Adrenal gland (tissue), 12 donors: ENCODE data around the gene JAZF1. TPM values are rescaled to one million over a fixed set of nuclear protein-coding genes. Genes with fewer than 3 reads are reported as not detected.

Source experiments
- DNase-seq, 7 donors: peaks; one replicate each; pipeline ENCODE4 v3.0.0-alpha.2; 2019 to 2020
- H3K27ac ChIP-seq, 5 donors: fragments of 200-600 bp; sonication (generic) in 4 of 5; 1 replicate in 3 of 5; 2 replicates in 2 of 5; pipeline versions ENCODE4 v1.5.1 to v1.8.0; 2016 to 2020; ENCODE audit warnings: mild to moderate bottlenecking in 1 of 5
- H3K27me3 ChIP-seq: fragments of 200-600 bp; 2 replicates; pipeline ENCODE4 v1.8.0; 2021
- H3K36me3 ChIP-seq, 2 donors: fragments of 200-600 bp; replicated peaks in 1 of 2; 1 replicate in 1 of 2; 2 replicates in 1 of 2; pipeline versions ENCODE4 v1.5.1 to v1.8.0; 2018 to 2022
- H3K4me1 ChIP-seq, 2 donors: fragments of 200-600 bp; replicated peaks in 1 of 2; 1 replicate in 1 of 2; 2 replicates in 1 of 2; pipeline versions ENCODE4 v1.5.1 to v1.8.0; 2018 to 2021
- H3K4me3 ChIP-seq, 4 donors: fragments of 200-600 bp; sonication (generic) in 3 of 4; one replicate each; pipeline ENCODE4 v1.5.1; 2016 to 2018
- H3K9me3 ChIP-seq, 3 donors: fragments of 200-600 bp; sonication (generic) in 1 of 3; replicated peaks in 1 of 3; 1 replicate in 2 of 3; 2 replicates in 1 of 3; pipeline versions ENCODE4 v1.5.1 to v1.8.0; 2016 to 2021
- CTCF ChIP-seq, 6 experiments: fragments of 450-650 bp in 4 of 6; fragments of 200-600 bp in 2 of 6; sonication (generic) in 1 of 6; IDR thresholded peaks; 1 replicate in 5 of 6; 2 replicates in 1 of 6; pipeline versions ENCODE4 v1.5.1 to v1.8.0; 2016 to 2021; ENCODE audit warnings: antibody characterized with exemption in 6 of 6, mild to moderate bottlenecking in 2 of 6, moderate library complexity in 1 of 6
- POLR2A ChIP-seq, 2 donors: fragments of 450-650 bp; IDR thresholded peaks; one replicate each; pipeline ENCODE4 v1.6.1; 2017; ENCODE audit warnings: antibody characterized with exemption in 2 of 2, mild to moderate bottlenecking in 2 of 2, moderate library complexity in 1 of 2
- WGBS, 4 donors: extraction: QIAGEN DNeasy Blood & Tissue Kit in 2 of 4; methylation state at CpG; one replicate each; pipeline versions ENCODE4 v1.1.5 to v1.1.7; 2013 to 2017; 5-methylcytosine and 5-hydroxymethylcytosine counted together
- intact Hi-C, 2 donors: fragments of 100-400 bp; cut with DNase I; formaldehyde crosslinking; loops; one replicate each; pipeline versions ENCODE4 v1.14.1 to v1.15.0; 2022 to 2023
- polyA plus RNA-seq, 3 donors: library from polyadenylated mRNA; stranded (reverse); fragments of 200-250 nt in 2 of 3; fragments of 350-450 nt in 1 of 3; fragmentation: Illumina TruSeq in 1 of 3; extraction: RNeasy Lipid Tissue Mini Kit (QIAGEN cat#74804) in 1 of 3; gene quantifications; one replicate each; pipeline ENCODE4 v1.2.3, GENCODE V29; 2013 to 2014
- total RNA-seq, 9 donors: library from RNA; depleted of rRNA in 4 of 9; stranded (reverse); fragments of >200 nt in 4 of 9; fragments of 120-200 nt in 1 of 9; fragmentation: NEBNext Ultra II Directional in 1 of 9; extraction: Animal tissue kit (Norgen Biotek cat#: 25700) in 1 of 9; gene quantifications; one replicate each; pipeline versions ENCODE4 v1.1.0 to v1.2.4, GENCODE V29; 2013 to 2023
- donor health status: healthy with polysubstance abuse.
- donor health status: Bipolar disorder and iron deficiency.
- donor health status: DM: yes; HTN: yes; CAD: no.
- donor health status: DM: no; HTN: no; CAD: no.
- donor health status: DM: no; HTN: no; CAD: no.
- donor health status: DM: yes; HTN: yes; CAD: no.

JAZF1 gene
- total and polyA plus RNA-seq, 12 donors, result 18.5 to 192 (median 96.3) TPM

DNA sequence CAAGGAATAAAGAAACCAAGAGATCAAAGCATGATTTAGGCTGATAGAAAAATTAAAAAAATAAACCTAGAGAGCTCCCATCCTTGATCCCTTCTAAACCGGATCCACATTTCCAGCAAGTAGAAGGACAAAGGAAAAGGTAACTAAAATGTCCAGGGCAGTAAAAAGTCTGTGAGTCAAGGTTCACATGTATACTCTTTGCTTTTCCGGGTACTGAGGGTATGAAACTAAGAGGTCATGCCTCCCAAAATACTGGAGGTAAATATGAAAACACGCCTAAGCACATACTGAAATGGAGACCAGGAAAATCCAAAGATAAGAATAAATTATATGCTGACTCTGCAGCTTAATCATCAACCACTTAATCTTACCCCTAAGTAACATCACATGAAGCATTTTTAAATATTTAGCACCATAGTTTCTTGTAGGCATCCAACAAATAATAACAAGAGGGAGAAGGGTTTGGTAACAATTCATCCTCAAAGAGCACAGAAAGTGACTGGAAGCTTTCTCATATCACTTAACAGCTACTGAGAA lies 35.4 kb downstream of the JAZF1 start:
- H3K4me1 ChIP-seq, result peaks cover 16% of the 10 kb centered on the region in 2 donors
- WGBS, 4 donors, result 67 to 69% (median 67%) methylated on average over 3 of the region's 3 CpGs
- no peaks in the 10 kb centered on the region for H3K9me3 ChIP-seq
- H3K4me3 ChIP-seq, result no peak overlapping the region
- H3K27me3 ChIP-seq, result no peaks in the 10 kb centered on the region
- no peak overlapping the region for H3K27ac ChIP-seq
- no peak for TF ChIP-seq POLR2A (IDR thresholded peaks at IDR 0.05)
- no peak for TF ChIP-seq CTCF (IDR thresholded peaks at IDR 0.05)
- no peak for DNase-seq
- intact Hi-C loops, result no loop called here
- no peaks in the 10 kb centered on the region for H3K36me3 ChIP-seq

DNA sequence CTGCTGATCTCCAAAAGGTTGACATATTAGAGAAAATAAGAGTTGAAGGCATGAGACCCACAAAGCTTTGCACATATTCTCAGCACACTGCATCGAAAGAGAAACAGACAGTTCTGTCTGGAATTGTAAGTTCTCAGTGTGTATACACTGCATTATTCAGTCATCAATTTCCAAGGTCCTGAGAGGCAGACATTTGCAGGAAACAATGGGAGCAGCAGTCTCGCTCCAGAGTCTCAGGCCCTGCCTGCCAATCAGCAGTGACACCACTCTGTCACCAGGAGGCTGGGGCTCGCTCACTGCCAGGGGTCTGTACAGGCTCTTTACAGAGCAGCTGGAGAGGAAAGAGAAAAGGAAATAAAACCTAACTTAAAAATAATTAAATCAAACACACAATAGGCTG lies 36.3 kb downstream of the JAZF1 start:
- Histone ChIP-seq H3K4me1 (peaks cover 18 to 21% of the 10 kb centered on the region in 2 donors), H3K9me3 (no peaks in the 10 kb centered on the region), H3K36me3 (no peaks in the 10 kb centered on the region), H3K27me3 (no peaks in the 10 kb centered on the region), H3K4me3 (no peak overlapping the region), H3K27ac (peak overlapping the region in 3 of 5 donors; percentile 22 to 56 (median 52))
- intact Hi-C loops, result no loop called here
- no peak for DNase-seq
- no peak for TF ChIP-seq POLR2A (IDR thresholded peaks at IDR 0.05)
- no peak for TF ChIP-seq CTCF (IDR thresholded peaks at IDR 0.05)
- WGBS, 4 donors, result 43 to 65% (median 51%) methylated on average over 3 of the region's 3 CpGs

DNA sequence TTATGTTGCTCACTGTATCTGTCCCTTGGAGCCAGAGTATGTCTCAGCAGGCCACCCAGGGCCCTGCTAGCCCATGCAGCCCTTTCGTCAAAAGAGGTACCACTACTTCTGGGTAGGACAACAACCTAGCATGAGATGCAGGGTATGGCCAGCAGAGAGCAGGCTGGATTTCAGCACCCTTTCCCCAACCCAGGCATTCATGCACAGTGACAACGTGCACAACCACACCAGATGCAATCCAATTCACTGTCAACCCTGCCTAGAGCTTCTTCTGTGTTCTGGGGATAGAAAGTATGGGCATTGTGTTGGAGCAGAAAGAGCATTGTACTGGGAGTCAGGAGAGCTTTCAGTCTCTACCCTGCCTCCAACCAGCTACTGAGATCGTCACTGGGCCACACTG lies 37.9 kb downstream of the JAZF1 start:
- no peaks in the 10 kb centered on the region for H3K27me3 ChIP-seq
- no peak overlapping the region for H3K27ac ChIP-seq
- intact Hi-C loops, result no loop called here
- no peak overlapping the region for H3K4me3 ChIP-seq
- no peak for TF ChIP-seq CTCF (IDR thresholded peaks at IDR 0.05)
- no peak for TF ChIP-seq POLR2A (IDR thresholded peaks at IDR 0.05)
- WGBS, 4 donors, result 89 to 100% (median 93%) methylated on average over 3 of the region's 3 CpGs
- no peaks in the 10 kb centered on the region for H3K9me3 ChIP-seq
- H3K36me3 ChIP-seq, result no peaks in the 10 kb centered on the region
- no peak for DNase-seq
- H3K4me1 ChIP-seq, result peaks cover 21 to 33% of the 10 kb centered on the region in 2 donors

GRCh38 chr7:28140979-28141378 lies 39.6 kb downstream of the JAZF1 start:
- DNase-seq, result no peak
- no peaks in the 10 kb centered on the region for H3K9me3 ChIP-seq
- H3K36me3 ChIP-seq, result no peaks in the 10 kb centered on the region
- H3K4me3 ChIP-seq, result no peak overlapping the region
- H3K27ac ChIP-seq, result no peak overlapping the region
- peaks cover 27 to 35% of the 10 kb centered on the region in 2 donors for H3K4me1 ChIP-seq
- H3K27me3 ChIP-seq, result no peaks in the 10 kb centered on the region
- 38 to 67% (median 46%) methylated on average over 1 of the region's 1 CpG for WGBS, 4 donors
- intact Hi-C loops, result no loop called here
- TF ChIP-seq POLR2A (IDR thresholded peaks at IDR 0.05), result no peak
- TF ChIP-seq CTCF (IDR thresholded peaks at IDR 0.05), result no peak
